GM12878 (cell line): ENCODE results near the gene YDJC.

Experiments
- CBX3 ChIP-seq: fragments of 200-600 bp; sonication (generic); IDR thresholded peaks from 2 replicates; pipeline ENCODE4 v1.6.1; 2016; ENCODE audit warnings: low read depth, borderline replicate concordance
- CTCF ChIP-seq, 3 experiments: IDR thresholded peaks in 2 of 3; conservative IDR thresholded peaks in 1 of 3; 2 replicates each; pipeline ENCODE4 v1.5.1; 2011; ENCODE audit warnings: low read depth in 3 of 3, low read length in 3 of 3, mild to moderate bottlenecking in 3 of 3, control low read depth in 2 of 3, moderate library complexity in 2 of 3, inconsistent platforms in 1 of 3, mixed read lengths in 1 of 3; ENCODE audit not compliant: control insufficient read depth in 2 of 3, insufficient read depth in 1 of 3; ENCODE audit errors: extremely low read depth in 1 of 3
- HDAC6 ChIP-seq: fragments of 200-600 bp; sonication (generic); IDR thresholded peaks from one replicate; pipeline ENCODE4 v1.8.0; 2017; ENCODE audit warnings: antibody characterized with exemption; ENCODE audit not compliant: unreplicated experiment
- NR2C1 ChIP-seq: fragments of 450-650 bp; IDR thresholded peaks from 2 replicates; pipeline ENCODE4 v1.6.1; 2017; ENCODE audit warnings: antibody characterized with exemption, mild to moderate bottlenecking, moderate library complexity
- POLR2A ChIP-seq: IDR thresholded peaks from 2 replicates; pipeline ENCODE4 v1.6.1; 2011; ENCODE audit warnings: low read depth, mild to moderate bottlenecking, low read length
- POLR2AphosphoS5 ChIP-seq: IDR thresholded peaks from 2 replicates; pipeline ENCODE4 v1.6.1; 2011; ENCODE audit warnings: mild to moderate bottlenecking, low read length, inconsistent platforms
- RAD21 ChIP-seq: IDR thresholded peaks from 2 replicates; pipeline ENCODE4 v1.6.1; 2011; ENCODE audit warnings: mild to moderate bottlenecking, low read depth, low read length, moderate library complexity; ENCODE audit not compliant: insufficient read depth
- RFX5 ChIP-seq: IDR thresholded peaks from 2 replicates; pipeline ENCODE4 v1.6.1; 2011; ENCODE audit warnings: low read depth, low read length, improper control_type of control experiment
- TF ChIP-seq, protein P1 (sequence below): fragments of 450-650 bp; IDR thresholded peaks from 2 replicates; pipeline ENCODE4 v1.6.1; 2017; ENCODE audit warnings: borderline replicate concordance

- TF ChIP-seq CTCF (IDR thresholded peaks at IDR 0.05 in 2 of 3, conservative IDR thresholded peaks at IDR 0.05 in 1 of 3; ENCODE audit: control insufficient read depth in 2 of 3, extremely low read depth in 1 of 3, insufficient read depth in 1 of 3, low read depth in 3 of 3, low read length in 3 of 3), result no peak
- no peak for TF ChIP-seq POLR2A
- TF ChIP-seq RAD21, result no peak
- no peak for TF ChIP-seq HDAC6
- TF ChIP-seq, protein P1, sequence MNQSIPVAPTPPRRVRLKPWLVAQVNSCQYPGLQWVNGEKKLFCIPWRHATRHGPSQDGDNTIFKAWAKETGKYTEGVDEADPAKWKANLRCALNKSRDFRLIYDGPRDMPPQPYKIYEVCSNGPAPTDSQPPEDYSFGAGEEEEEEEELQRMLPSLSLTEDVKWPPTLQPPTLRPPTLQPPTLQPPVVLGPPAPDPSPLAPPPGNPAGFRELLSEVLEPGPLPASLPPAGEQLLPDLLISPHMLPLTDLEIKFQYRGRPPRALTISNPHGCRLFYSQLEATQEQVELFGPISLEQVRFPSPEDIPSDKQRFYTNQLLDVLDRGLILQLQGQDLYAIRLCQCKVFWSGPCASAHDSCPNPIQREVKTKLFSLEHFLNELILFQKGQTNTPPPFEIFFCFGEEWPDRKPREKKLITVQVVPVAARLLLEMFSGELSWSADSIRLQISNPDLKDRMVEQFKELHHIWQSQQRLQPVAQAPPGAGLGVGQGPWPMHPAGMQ, result no peak
- TF ChIP-seq NR2C1, result no peak
- TF ChIP-seq CBX3, result no peak
- TF ChIP-seq POLR2AphosphoS5, result no peak
- no peak for TF ChIP-seq RFX5
Observed at GRCh38 chr22:21589396-21589795, 40.4 kb downstream of the YDJC start.
